CD14-positive monocyte (primary cell): ENCODE results near the gene CPN1. TPM values are rescaled to one million over a fixed set of nuclear protein-coding genes. Genes with fewer than 3 reads are reported as not detected.
A peak's percentile ranks its signal among the peaks of the same experiment; 100 is the strongest.

ENCODE experiments used
- DNase-seq, 3 donors: peaks; one replicate each; pipeline ENCODE4 v3.0.0-alpha.2; 2011 to 2022
- H2AFZ ChIP-seq: 2 replicates; pipeline ENCODE4 v1.6.0; 2012; ENCODE audit warnings: mild to moderate bottlenecking, low read depth, low read length, inconsistent platforms; ENCODE audit not compliant: insufficient read depth, poor library complexity, severe bottlenecking
- H3K27ac ChIP-seq, 2 donors: 1 replicate in 1 of 2; 2 replicates in 1 of 2; pipeline ENCODE4 v1.5.1; 2012 to 2013; ENCODE audit warnings: low read length in 2 of 2, control low read depth in 1 of 2, inconsistent platforms in 1 of 2, low read depth in 1 of 2, mild to moderate bottlenecking in 1 of 2
- H3K27me3 ChIP-seq, 2 donors: one replicate each; pipeline versions ENCODE4 v1.6.0 to v1.6.1; 2011 to 2013; ENCODE audit warnings: low read length in 2 of 2; ENCODE audit not compliant: control insufficient read depth in 2 of 2, insufficient read depth in 2 of 2
- H3K36me3 ChIP-seq, 2 donors: replicated peaks in 1 of 2; 1 replicate in 1 of 2; 2 replicates in 1 of 2; pipeline versions ENCODE4 v1.5.1 to v1.6.1; 2012 to 2013; ENCODE audit warnings: low read length in 2 of 2, control low read depth in 1 of 2, inconsistent platforms in 1 of 2, mild to moderate bottlenecking in 1 of 2; ENCODE audit not compliant: insufficient read depth in 2 of 2, control insufficient read depth in 1 of 2
- H3K4me1 ChIP-seq, 2 donors: 1 replicate in 1 of 2; 2 replicates in 1 of 2; pipeline versions ENCODE4 v1.5.1 to v1.6.1; 2012 to 2013; ENCODE audit warnings: low read length in 2 of 2, control low read depth in 1 of 2, inconsistent platforms in 1 of 2, mild to moderate bottlenecking in 1 of 2, moderate library complexity in 1 of 2; ENCODE audit not compliant: insufficient read depth in 2 of 2, control insufficient read depth in 1 of 2
- H3K4me2 ChIP-seq: replicated peaks from 2 replicates; pipeline ENCODE3; 2012; ENCODE audit warnings: low read length, moderate library complexity, mild to moderate bottlenecking; ENCODE audit not compliant: poor library complexity, severe bottlenecking; ENCODE audit errors: extremely low read depth
- H3K4me3 ChIP-seq, 3 experiments: fragments of 200-600 bp in 1 of 3; sonication (generic) in 1 of 3; replicated peaks in 1 of 3; 1 replicate in 2 of 3; 2 replicates in 1 of 3; pipeline ENCODE4 v1.5.1; 2011 to 2013; ENCODE audit warnings: low read length in 3 of 3, mild to moderate bottlenecking in 3 of 3, control low read depth in 2 of 3, low read depth in 2 of 3, inconsistent platforms in 1 of 3, moderate library complexity in 1 of 3
- H3K79me2 ChIP-seq: 2 replicates; pipeline ENCODE4 v1.6.0; 2012; ENCODE audit warnings: mild to moderate bottlenecking, control low read depth, inconsistent platforms, low read length, moderate library complexity; ENCODE audit not compliant: insufficient read depth
- H3K9ac ChIP-seq: 2 replicates; pipeline ENCODE4 v1.6.0; 2017; ENCODE audit warnings: low read length, mild to moderate bottlenecking; ENCODE audit not compliant: insufficient read depth, poor library complexity, severe bottlenecking
- H3K9me3 ChIP-seq, 2 donors: replicated peaks in 1 of 2; 1 replicate in 1 of 2; 2 replicates in 1 of 2; pipeline versions ENCODE4 v1.5.1 to v1.6.1; 2012 to 2013; ENCODE audit warnings: low read length in 2 of 2, control low read depth in 1 of 2; ENCODE audit not compliant: control insufficient read depth in 1 of 2, insufficient read depth in 1 of 2
- H4K20me1 ChIP-seq: 2 replicates; pipeline ENCODE4 v1.6.0; 2012; ENCODE audit warnings: mild to moderate bottlenecking, low read length, control low read depth, moderate library complexity; ENCODE audit not compliant: insufficient read depth
- H3K27ac Mint-ChIP-seq, 7 donors: one replicate each; pipeline ENCODE4 v1.8.0; 2020; ENCODE audit warnings: mild to moderate bottlenecking in 7 of 7, mixed read lengths in 7 of 7, moderate library complexity in 6 of 7, inconsistent platforms in 2 of 7
- H3K27me3 Mint-ChIP-seq, 3 donors: one replicate each; pipeline ENCODE4 v1.8.0; 2021 to 2022; ENCODE audit warnings: low read depth in 3 of 3, mild to moderate bottlenecking in 3 of 3, mixed read lengths in 3 of 3, moderate library complexity in 3 of 3, inconsistent platforms in 1 of 3
- H3K36me3 Mint-ChIP-seq, 2 donors: one replicate each; pipeline ENCODE4 v1.8.0; 2020; ENCODE audit warnings: mixed read lengths in 2 of 2, inconsistent platforms in 1 of 2, mild to moderate bottlenecking in 1 of 2
- H3K4me1 Mint-ChIP-seq: one replicate; pipeline ENCODE4 v1.8.0; 2020; ENCODE audit warnings: mild to moderate bottlenecking, mixed read lengths
- H3K4me3 Mint-ChIP-seq, 2 donors: one replicate each; pipeline ENCODE4 v1.8.0; 2020; ENCODE audit warnings: mild to moderate bottlenecking in 2 of 2, mixed read lengths in 2 of 2, moderate library complexity in 1 of 2
- H3K9me3 Mint-ChIP-seq, 7 donors: one replicate each; pipeline ENCODE4 v1.8.0; 2020 to 2022; ENCODE audit warnings: mixed read lengths in 7 of 7, mild to moderate bottlenecking in 6 of 7, moderate library complexity in 6 of 7, inconsistent platforms in 2 of 7
- WGBS: methylation state at CpG from one replicate; pipeline ENCODE4 v1.1.5; 2013; ENCODE audit warnings: missing lambda C conversion rate; ENCODE audit not compliant: insufficient coverage; 5-methylcytosine and 5-hydroxymethylcytosine counted together
- intact Hi-C, 2 donors: fragments of 100-400 bp; cut with micrococcal nuclease; formaldehyde crosslinking; loops; one replicate each; pipeline versions ENCODE4 v1.15.0 to v1.15.1; 2023
- polyA plus RNA-seq, 3 donors: library from polyadenylated mRNA; depleted of rRNA in 1 of 3; unstranded in 2 of 3; stranded (reverse) in 1 of 3; fragments of 300-500 nt in 2 of 3; fragments of >200 nt in 1 of 3; fragmentation: Illumina TruSeq in 2 of 3; gene quantifications; 1 replicate in 2 of 3; 2 replicates in 1 of 3; pipeline ENCODE4 v1.2.3, GENCODE V29; 2012 to 2021
- TF ChIP-seq, protein P1 (sequence below): fragments of 200-600 bp; IDR thresholded peaks from one replicate; pipeline ENCODE4 v1.8.0; 2022; ENCODE audit warnings: antibody characterized with exemption, mild to moderate bottlenecking

The CPN1 gene
- polyA plus RNA-seq, 3 donors = not detected

DNA sequence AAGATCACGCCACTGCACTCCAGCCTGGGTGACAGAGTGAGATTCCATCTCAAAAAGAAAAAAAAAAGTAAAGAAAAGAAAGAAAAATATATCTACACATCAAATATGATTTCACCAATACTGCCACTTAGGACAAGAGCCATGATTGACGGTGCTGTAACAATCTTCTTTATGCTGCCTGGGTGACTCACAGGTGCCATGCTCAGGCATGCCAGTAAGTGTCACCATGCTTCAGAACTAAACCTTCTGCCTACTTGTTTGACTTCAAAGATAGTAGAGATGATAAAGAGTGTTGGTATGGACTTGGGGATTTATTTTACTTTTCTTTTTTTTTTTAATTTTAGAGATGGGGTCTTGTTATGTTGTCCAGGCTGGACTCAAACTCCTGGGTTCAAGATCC, 38.3 kb downstream of the CPN1 start:
- Histone ChIP-seq H3K9me3 (no peaks in the 10 kb centered on the region), H3K9ac (no peak overlapping the region), H3K27ac (no peak overlapping the region), H2AFZ (peak overlapping the region; percentile 50), H3K4me3 (no peak overlapping the region), H3K79me2 (no peaks in the 10 kb centered on the region), H4K20me1 (no peaks in the 10 kb centered on the region), H3K36me3 (no peaks in the 10 kb centered on the region), H3K27me3 (no peaks in the 10 kb centered on the region), H3K4me1 (no peaks in the 10 kb centered on the region), H3K4me2 (no peak overlapping the region)
- whole genome bisulfite sequencing = no CpG with 5 or more reads among the region's 2 CpGs
- Mint-ChIP-seq H3K27ac (no peak overlapping the region), H3K4me3 (no peak overlapping the region), H3K36me3 (no peaks in the 10 kb centered on the region), H3K9me3 (no peaks in the 10 kb centered on the region), H3K27me3 (peaks cover 0 to 6% (median 3%) of the 10 kb centered on the region in 3 donors), H3K4me1 (peaks cover 2% of the 10 kb centered on the region)
- TF ChIP-seq, protein P1, sequence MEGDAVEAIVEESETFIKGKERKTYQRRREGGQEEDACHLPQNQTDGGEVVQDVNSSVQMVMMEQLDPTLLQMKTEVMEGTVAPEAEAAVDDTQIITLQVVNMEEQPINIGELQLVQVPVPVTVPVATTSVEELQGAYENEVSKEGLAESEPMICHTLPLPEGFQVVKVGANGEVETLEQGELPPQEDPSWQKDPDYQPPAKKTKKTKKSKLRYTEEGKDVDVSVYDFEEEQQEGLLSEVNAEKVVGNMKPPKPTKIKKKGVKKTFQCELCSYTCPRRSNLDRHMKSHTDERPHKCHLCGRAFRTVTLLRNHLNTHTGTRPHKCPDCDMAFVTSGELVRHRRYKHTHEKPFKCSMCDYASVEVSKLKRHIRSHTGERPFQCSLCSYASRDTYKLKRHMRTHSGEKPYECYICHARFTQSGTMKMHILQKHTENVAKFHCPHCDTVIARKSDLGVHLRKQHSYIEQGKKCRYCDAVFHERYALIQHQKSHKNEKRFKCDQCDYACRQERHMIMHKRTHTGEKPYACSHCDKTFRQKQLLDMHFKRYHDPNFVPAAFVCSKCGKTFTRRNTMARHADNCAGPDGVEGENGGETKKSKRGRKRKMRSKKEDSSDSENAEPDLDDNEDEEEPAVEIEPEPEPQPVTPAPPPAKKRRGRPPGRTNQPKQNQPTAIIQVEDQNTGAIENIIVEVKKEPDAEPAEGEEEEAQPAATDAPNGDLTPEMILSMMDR = no peak
- peak in 1 of 3 donors; percentile 5 for DNase-seq
- intact Hi-C loops = no loop called here

DNA sequence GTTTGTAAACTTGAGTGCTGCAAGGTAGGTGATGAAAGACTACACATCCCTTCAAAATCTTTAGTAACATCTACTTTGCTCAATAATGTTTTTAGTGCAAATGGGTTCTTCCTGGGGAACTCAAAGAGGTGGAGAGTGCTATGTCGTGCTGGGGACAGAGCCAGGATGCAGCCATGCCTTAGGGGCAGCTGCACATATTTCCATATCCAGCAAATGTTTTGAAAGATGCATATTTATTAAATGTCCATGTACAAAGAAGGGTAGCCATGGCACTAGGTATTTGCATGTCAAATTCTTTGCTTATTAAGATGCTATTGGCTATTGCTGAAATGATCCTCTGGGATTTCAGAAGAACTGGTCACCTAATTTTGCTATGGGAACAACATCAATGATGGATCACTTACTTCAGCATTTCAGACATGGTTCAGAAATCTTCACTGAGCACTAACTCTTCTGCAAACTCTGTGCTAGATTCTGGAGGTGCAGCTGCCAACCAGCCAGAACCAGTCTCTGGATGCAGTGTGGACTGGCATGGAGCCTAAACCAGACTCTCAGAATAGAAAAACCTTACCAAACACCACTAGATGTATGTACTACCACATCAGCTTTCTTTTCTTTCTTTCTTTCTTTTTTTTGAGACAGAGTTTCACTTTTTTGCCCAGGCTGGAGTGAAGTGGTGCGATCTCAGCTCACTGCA, 40.2 kb downstream of the CPN1 start:
- TF ChIP-seq, protein P1 = no peak
- H3K4me1 Mint-ChIP-seq = peaks cover 2% of the 10 kb centered on the region
- H3K4me3 Mint-ChIP-seq = no peak overlapping the region
- H3K27ac Mint-ChIP-seq = no peak overlapping the region
- peaks cover 0 to 4% (median 3%) of the 10 kb centered on the region in 3 donors for H3K27me3 Mint-ChIP-seq
- H3K4me1 ChIP-seq = no peaks in the 10 kb centered on the region
- no peaks in the 10 kb centered on the region for H3K79me2 ChIP-seq
- no peak overlapping the region for H3K4me3 ChIP-seq
- H3K27me3 ChIP-seq = no peaks in the 10 kb centered on the region
- no peaks in the 10 kb centered on the region for H3K9me3 ChIP-seq
- no peak overlapping the region for H3K4me2 ChIP-seq
- no peaks in the 10 kb centered on the region for H3K9me3 Mint-ChIP-seq
- H2AFZ ChIP-seq = no peak overlapping the region
- H3K9ac ChIP-seq = no peak overlapping the region
- WGBS = no CpG with 5 or more reads among the region's 2 CpGs
- DNase-seq = no peak
- no peaks in the 10 kb centered on the region for H3K36me3 ChIP-seq
- H3K27ac ChIP-seq = no peak overlapping the region
- no peaks in the 10 kb centered on the region for H3K36me3 Mint-ChIP-seq
- intact Hi-C loops = no loop called here
- no peaks in the 10 kb centered on the region for H4K20me1 ChIP-seq
